ENCODE data around the gene URB1.

GRCh38 chr21:32311621-32312020, 81.2 kb downstream of the URB1 start:
- TF ChIP-seq POLR2AphosphoS5 (IDR thresholded peaks at IDR 0.05; ENCODE audit: low read depth, low read length): no peak
- TF ChIP-seq SIN3A (IDR thresholded peaks at IDR 0.05; ENCODE audit: borderline replicate concordance, insufficient read depth, low read length): no peak
- TF ChIP-seq, protein P1, sequence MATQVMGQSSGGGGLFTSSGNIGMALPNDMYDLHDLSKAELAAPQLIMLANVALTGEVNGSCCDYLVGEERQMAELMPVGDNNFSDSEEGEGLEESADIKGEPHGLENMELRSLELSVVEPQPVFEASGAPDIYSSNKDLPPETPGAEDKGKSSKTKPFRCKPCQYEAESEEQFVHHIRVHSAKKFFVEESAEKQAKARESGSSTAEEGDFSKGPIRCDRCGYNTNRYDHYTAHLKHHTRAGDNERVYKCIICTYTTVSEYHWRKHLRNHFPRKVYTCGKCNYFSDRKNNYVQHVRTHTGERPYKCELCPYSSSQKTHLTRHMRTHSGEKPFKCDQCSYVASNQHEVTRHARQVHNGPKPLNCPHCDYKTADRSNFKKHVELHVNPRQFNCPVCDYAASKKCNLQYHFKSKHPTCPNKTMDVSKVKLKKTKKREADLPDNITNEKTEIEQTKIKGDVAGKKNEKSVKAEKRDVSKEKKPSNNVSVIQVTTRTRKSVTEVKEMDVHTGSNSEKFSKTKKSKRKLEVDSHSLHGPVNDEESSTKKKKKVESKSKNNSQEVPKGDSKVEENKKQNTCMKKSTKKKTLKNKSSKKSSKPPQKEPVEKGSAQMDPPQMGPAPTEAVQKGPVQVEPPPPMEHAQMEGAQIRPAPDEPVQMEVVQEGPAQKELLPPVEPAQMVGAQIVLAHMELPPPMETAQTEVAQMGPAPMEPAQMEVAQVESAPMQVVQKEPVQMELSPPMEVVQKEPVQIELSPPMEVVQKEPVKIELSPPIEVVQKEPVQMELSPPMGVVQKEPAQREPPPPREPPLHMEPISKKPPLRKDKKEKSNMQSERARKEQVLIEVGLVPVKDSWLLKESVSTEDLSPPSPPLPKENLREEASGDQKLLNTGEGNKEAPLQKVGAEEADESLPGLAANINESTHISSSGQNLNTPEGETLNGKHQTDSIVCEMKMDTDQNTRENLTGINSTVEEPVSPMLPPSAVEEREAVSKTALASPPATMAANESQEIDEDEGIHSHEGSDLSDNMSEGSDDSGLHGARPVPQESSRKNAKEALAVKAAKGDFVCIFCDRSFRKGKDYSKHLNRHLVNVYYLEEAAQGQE (IDR thresholded peaks at IDR 0.05; ENCODE audit: insufficient read depth in 1 of 2, low read depth in 2 of 2, low read length in 2 of 2): no peak
- no peak for TF ChIP-seq FOXP2 (optimal IDR thresholded peaks at IDR 0.05; ENCODE audit: borderline replicate concordance, extremely low read depth, extremely low read length, insufficient read depth)
- TF ChIP-seq TAF1 (IDR thresholded peaks at IDR 0.05; ENCODE audit: borderline replicate concordance, insufficient read depth, low read length): no peak
